Measurements from ENCODE around the gene MAP3K2.

The MAP3K2 gene

DNA sequence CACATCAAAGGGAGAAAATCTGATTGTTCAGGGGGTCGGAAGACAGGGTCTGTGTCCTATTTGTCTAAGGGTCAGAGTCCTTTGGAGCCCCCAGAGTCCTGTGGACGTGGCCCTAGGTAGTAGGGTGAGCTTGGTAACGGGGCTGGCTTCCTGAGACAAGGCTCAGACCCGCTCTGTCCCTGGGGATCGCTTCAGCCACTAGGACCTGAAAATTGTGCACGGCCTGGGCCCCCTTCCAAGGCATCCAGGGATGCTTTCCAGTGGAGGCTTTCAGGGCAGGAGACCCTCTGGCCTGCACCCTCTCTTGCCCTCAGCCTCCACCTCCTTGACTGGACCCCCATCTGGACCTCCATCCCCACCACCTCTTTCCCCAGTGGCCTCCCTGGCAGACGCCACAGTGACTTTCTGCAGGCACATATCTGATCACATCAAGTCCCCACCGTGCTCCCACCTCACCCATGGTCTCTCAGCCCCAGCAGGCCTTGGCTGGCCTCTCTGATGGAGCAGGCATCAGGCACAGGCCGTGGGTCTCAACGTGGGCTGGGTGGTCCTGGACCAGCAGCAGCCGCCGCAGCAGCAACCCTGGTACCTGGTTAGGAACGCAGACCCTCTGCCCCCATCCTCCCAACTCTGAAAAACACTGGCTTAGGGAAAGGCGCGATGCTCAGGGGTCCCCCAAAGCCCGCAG, 34.2 kb upstream of the MAP3K2 start:
- TF ChIP-seq, protein P1, sequence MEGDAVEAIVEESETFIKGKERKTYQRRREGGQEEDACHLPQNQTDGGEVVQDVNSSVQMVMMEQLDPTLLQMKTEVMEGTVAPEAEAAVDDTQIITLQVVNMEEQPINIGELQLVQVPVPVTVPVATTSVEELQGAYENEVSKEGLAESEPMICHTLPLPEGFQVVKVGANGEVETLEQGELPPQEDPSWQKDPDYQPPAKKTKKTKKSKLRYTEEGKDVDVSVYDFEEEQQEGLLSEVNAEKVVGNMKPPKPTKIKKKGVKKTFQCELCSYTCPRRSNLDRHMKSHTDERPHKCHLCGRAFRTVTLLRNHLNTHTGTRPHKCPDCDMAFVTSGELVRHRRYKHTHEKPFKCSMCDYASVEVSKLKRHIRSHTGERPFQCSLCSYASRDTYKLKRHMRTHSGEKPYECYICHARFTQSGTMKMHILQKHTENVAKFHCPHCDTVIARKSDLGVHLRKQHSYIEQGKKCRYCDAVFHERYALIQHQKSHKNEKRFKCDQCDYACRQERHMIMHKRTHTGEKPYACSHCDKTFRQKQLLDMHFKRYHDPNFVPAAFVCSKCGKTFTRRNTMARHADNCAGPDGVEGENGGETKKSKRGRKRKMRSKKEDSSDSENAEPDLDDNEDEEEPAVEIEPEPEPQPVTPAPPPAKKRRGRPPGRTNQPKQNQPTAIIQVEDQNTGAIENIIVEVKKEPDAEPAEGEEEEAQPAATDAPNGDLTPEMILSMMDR (IDR thresholded peaks at IDR 0.05; ENCODE audit: low read depth, low read length, missing control alignments), result no peak
- H3K27me3 ChIP-seq (replicated peaks), result peaks cover 15% of the 10 kb centered on the region
- H3K4me3 ChIP-seq (ENCODE audit: low read depth, low read length), result no peak overlapping the region
- no peak for DNase-seq
- in situ Hi-C loops (cut with HindIII; ENCODE audit: low pct_ligation_motif_present, low sequenced_read_pairs), result no loop called here
- H3K27ac ChIP-seq, result no peak overlapping the region
- H3K36me3 ChIP-seq (replicated peaks), result no peaks in the 10 kb centered on the region

DNA sequence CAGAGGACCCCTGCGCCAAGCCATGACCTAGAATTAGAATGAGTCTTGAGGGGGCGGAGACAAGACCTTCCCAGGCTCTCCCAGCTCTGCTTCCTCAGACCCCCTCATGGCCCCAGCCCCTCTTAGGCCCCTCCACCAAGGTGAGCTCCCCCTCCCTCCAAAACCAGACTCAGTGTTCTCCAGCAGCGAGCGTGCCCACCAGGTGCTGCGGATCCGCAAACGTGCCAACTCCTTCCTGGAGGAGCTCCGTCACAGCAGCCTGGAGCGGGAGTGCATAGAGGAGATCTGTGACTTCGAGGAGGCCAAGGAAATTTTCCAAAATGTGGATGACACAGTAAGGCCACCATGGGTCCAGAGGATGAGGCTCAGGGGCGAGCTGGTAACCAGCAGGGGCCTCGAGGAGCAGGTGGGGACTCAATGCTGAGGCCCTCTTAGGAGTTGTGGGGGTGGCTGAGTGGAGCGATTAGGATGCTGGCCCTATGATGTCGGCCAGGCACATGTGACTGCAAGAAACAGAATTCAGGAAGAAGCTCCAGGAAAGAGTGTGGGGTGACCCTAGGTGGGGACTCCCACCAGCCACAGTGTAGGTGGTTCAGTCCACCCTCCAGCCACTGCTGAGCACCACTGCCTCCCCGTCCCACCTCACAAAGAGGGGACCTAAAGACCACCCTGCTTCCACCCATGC, 33.5 kb upstream of the MAP3K2 start:
- DNase-seq, result no peak
- TF ChIP-seq, protein P1 (IDR thresholded peaks at IDR 0.05; ENCODE audit: low read depth, low read length, missing control alignments), result no peak
- no peaks in the 10 kb centered on the region for H3K36me3 ChIP-seq (replicated peaks)
- H3K4me3 ChIP-seq (ENCODE audit: low read depth, low read length), result no peak overlapping the region
- H3K27me3 ChIP-seq (replicated peaks), result peaks cover 15% of the 10 kb centered on the region
- no peak overlapping the region for H3K27ac ChIP-seq
- in situ Hi-C loops (cut with HindIII; ENCODE audit: low pct_ligation_motif_present, low sequenced_read_pairs), result no loop called here

DNA sequence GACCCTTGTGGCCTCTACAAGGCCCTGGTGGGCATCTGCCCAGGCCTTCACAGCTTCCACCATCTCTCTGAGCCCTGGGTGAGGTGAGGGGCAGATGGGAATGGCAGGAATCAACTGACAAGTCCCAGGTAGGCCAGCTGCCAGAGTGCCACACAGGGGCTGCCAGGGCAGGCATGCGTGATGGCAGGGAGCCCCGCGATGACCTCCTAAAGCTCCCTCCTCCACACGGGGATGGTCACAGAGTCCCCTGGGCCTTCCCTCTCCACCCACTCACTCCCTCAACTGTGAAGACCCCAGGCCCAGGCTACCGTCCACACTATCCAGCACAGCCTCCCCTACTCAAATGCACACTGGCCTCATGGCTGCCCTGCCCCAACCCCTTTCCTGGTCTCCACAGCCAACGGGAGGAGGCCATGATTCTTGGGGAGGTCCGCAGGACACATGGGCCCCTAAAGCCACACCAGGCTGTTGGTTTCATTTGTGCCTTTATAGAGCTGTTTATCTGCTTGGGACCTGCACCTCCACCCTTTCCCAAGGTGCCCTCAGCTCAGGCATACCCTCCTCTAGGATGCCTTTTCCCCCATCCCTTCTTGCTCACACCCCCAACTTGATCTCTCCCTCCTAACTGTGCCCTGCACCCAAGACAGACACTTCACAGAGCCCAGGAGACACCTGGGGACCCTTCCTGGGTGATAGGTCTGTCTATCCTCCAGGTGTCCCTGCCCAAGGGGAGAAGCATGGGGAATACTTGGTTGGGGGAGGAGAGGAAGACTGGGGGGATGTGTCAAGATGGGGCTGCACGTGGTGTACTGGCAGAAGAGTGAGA, 32.5 kb upstream of the MAP3K2 start:
- TF ChIP-seq, protein P1 (IDR thresholded peaks at IDR 0.05; ENCODE audit: low read depth, low read length, missing control alignments), result no peak
- Histone ChIP-seq H3K27ac (no peak overlapping the region), H3K36me3 (replicated peaks) (no peaks in the 10 kb centered on the region), H3K4me3 (ENCODE audit: low read depth, low read length) (no peak overlapping the region), H3K27me3 (replicated peaks) (peaks cover 15% of the 10 kb centered on the region)
- no peak for DNase-seq
- in situ Hi-C loops (cut with HindIII; ENCODE audit: low pct_ligation_motif_present, low sequenced_read_pairs), result no loop called here

DNA sequence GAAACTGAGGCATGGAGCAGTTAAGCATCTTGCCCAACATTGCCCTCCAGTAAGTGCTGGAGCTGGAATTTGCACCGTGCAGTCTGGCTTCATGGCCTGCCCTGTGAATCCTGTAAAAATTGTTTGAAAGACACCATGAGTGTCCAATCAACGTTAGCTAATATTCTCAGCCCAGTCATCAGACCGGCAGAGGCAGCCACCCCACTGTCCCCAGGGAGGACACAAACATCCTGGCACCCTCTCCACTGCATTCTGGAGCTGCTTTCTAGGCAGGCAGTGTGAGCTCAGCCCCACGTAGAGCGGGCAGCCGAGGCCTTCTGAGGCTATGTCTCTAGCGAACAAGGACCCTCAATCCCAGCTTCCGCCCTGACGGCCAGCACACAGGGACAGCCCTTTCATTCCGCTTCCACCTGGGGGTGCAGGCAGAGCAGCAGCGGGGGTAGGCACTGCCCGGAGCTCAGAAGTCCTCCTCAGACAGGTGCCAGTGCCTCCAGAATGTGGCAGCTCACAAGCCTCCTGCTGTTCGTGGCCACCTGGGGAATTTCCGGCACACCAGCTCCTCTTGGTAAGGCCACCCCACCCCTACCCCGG, 31.8 kb upstream of the MAP3K2 start:
- Histone ChIP-seq H3K27me3 (replicated peaks) (peaks cover 15% of the 10 kb centered on the region), H3K27ac (no peak overlapping the region), H3K4me3 (ENCODE audit: low read depth, low read length) (no peak overlapping the region), H3K36me3 (replicated peaks) (no peaks in the 10 kb centered on the region)
- no peak for DNase-seq
- in situ Hi-C loops (cut with HindIII; ENCODE audit: low pct_ligation_motif_present, low sequenced_read_pairs), result no loop called here
- TF ChIP-seq, protein P1 (IDR thresholded peaks at IDR 0.05; ENCODE audit: low read depth, low read length, missing control alignments), result no peak

DNA sequence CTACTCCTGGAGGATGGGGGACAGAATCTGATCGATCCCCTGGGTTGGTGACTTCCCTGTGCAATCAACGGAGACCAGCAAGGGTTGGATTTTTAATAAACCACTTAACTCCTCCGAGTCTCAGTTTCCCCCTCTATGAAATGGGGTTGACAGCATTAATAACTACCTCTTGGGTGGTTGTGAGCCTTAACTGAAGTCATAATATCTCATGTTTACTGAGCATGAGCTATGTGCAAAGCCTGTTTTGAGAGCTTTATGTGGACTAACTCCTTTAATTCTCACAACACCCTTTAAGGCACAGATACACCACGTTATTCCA, 31.3 kb upstream of the MAP3K2 start:
- Histone ChIP-seq H3K27me3 (replicated peaks) (peaks cover 15% of the 10 kb centered on the region), H3K4me3 (ENCODE audit: low read depth, low read length) (no peak overlapping the region), H3K36me3 (replicated peaks) (no peaks in the 10 kb centered on the region), H3K27ac (no peak overlapping the region)
- TF ChIP-seq, protein P1 (IDR thresholded peaks at IDR 0.05; ENCODE audit: low read depth, low read length, missing control alignments), result no peak
- in situ Hi-C loops (cut with HindIII; ENCODE audit: low pct_ligation_motif_present, low sequenced_read_pairs), result no loop called here
- no peak for DNase-seq

Measured in brain microvascular endothelial cell (primary cell).